Smooth muscle cell of bladder (primary cell): ENCODE measurements around the gene KRTAP10-2. TPM values are rescaled to one million over a fixed set of nuclear protein-coding genes. Genes with fewer than 3 reads are reported as not detected.

Source experiments
- total RNA-seq: library from RNA; depleted of rRNA; stranded (reverse); fragments of >200 nt; gene quantifications from 2 replicates; pipeline ENCODE4 v1.2.3, GENCODE V29; 2014

Gene KRTAP10-2, protein sequence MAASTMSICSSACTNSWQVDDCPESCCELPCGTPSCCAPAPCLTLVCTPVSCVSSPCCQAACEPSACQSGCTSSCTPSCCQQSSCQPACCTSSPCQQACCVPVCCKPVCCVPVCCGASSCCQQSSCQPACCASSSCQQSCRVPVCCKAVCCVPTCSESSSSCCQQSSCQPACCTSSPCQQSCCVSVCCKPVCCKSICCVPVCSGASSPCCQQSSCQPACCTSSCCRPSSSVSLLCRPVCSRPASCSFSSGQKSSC
- not detected in 2 replicates for total RNA-seq

GRCh38 chr21:44551340-44551961, at the start of gene KRTAP10-2:
Gene KRTAP10-2, minus strand, starts transcription at chr21:44551505. Its CDS starts 47 bp downstream, at chr21:44551458.

DNA sequence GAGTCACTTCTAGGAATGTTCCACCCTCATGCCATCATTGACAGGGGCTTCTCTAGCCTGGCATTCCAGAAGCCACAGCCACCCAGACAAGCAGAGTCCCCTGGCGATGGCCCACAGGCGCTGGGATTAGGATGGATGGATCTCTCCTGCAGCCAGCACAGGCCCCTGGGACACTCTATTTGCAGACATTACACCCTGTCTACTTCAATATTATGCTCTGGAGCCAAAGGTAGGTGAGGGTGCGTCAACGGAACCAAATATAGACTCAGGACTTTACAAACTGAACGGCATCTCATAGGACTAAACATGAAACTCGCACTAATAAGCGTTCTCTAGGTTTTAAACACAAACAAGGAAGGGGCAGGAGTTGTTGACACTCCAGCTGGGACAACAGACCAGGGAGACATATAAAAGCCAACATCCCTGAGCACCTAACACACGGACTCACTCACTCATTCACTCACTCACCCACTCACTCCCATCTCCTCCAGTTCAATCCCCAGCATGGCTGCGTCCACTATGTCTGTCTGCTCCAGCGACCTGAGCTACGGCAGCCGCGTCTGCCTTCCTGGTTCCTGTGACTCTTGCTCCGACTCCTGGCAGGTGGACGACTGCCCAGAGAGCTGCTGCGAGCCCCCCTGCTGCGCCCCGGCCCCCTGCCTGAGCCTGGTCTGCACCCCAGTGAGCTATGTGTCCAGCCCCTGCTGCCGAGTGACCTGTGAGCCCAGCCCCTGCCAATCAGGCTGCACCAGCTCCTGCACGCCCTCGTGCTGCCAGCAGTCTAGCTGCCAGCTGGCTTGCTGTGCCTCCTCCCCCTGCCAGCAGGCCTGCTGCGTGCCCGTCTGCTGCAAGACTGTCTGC, 49.0 kb upstream of the KRTAP10-2 start, which contains the start of gene KRTAP10-7:
Gene KRTAP10-7, plus strand, starts transcription at position 480 of the 861 bp plus-strand sequence. Its CDS starts 25 bp downstream, at position 505.

GRCh38 chr21:44592446-44593311, 41.4 kb upstream of the KRTAP10-2 start, which contains the start of gene KRTAP10-6:
Gene KRTAP10-6, minus strand, starts transcription at chr21:44592505. Its CDS starts 21 bp downstream, at chr21:44592484.

DNA sequence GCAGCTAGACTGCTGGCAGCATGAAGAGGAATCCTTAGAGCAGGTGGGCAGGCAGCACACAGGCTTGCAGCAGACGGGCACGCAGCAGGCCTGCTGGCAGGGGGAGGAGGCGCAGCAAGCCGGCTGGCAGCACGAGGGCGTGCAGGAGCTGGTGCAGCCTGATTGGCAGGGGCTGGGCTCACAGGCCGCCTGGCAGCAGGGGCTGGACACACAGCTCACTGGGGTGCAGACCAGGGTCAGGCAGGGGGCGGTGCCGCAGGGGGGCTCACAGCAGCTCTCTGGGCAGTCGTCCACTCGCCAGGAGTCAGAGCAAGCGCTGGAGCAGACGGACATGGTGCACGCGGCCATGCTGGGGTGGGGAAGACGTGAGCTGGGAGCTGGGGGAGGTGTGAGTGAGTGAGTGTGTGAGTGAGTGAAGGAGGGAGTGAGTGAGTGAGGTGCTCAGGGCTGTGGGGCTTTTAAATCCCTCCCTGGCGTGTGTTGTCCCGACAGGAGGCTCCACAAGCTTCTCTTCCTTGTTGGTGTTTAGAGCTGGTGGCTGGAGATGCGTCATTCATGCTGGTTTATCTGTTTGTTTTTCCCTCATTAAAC, 29.0 kb upstream of the KRTAP10-2 start, which contains the start of gene KRTAP10-5:
Gene KRTAP10-5, minus strand, starts transcription at position 374 of the 591 bp plus-strand sequence. Its CDS starts 26 bp downstream, at position 348.

DNA sequence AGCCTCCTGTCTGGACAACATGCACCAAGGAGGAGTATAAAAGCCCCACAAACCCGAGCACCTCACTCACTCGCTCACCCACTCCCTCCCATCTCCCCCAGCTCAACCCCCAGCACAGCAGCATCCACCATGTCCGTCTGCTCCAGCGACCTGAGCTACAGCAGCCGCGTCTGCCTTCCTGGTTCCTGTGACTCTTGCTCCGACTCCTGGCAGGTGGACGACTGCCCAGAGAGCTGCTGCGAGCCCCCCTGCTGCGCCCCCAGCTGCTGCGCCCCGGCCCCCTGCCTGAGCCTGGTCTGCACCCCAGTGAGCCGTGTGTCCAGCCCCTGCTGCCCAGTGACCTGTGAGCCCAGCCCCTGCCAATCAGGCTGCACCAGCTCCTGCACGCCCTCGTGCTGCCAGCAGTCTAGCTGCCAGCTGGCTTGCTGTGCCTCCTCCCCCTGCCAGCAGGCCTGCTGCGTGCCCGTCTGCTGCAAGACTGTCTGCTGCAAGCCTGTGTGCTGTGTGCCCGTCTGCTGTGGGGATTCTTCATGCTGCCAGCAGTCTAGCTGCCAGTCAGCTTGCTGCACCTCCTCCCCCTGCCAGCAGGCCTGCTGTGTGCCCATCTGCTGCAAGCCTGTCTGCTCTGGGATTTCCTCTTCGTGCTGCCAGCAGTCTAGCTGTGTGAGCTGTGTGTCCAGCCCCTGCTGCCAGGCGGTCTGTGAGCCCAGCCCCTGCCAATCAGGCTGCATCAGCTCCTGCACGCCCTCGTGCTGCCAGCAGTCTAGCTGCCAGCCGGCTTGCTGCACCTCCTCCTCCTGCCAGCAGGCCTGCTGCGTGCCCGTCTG, 22.5 kb upstream of the KRTAP10-2 start, which contains the start of gene KRTAP10-4:
Gene KRTAP10-4, plus strand, starts transcription at position 100 of the 827 bp plus-strand sequence. Its CDS starts 30 bp downstream, at position 130.

DNA sequence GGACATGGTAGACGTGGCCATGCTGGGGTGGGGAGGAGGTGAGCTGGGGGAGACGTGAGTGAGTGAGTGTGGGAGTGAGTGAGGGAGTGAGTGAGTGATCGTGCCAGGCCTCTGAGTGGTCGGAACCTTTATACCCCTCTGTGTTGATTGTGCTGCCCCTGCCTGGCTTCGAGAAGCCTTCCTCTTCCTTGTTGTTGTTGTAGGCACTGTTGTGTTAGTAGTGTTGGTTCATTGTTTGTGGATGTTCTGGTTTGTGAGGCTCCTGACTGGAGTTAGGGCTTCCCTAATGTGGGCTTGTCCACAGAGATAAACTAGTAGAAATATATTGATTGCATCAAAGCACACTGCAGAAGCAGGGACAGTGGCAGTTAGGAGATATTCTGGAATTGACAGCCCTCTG, 7.4 kb upstream of the KRTAP10-2 start, which contains the start of gene KRTAP10-3:
Gene KRTAP10-3, minus strand, starts transcription at position 101 of the 400 bp plus-strand sequence. Its CDS starts 80 bp downstream, at position 21.

DNA sequence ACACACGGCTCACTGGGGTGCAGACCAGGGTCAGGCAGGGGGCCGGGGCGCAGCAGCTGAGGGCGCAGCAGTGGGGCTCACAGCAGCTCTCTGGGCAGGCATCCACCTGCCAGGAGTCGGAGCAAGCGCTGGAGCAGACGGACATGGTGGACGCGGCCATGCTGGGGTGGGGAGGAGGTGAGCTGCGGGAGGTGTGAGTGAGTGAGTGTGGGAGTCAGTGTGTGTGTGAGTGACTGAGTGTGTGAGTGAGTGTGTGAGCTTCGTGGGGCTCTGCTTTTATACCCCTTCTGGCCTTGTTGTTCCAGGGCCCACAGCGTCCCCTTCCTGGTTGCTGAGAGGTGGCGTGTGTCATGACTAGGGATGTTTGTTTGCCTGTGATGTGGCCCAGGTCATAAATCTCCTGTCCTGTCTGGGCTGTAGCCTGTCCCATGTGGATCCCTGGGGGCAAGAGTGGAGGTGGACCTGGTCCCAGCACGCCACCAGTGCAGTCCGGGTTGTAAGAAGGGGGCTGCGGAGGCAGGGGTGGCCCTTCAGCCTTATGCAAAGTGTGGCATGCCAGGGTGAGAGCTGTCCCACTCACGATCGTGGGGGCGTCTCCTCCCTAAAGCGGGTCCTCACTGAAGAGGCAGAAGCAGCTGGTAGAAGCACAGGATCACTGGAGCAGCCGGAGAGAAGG, 11.2 kb downstream of the KRTAP10-2 start, which contains the start of gene KRTAP10-1:
Gene KRTAP10-1, minus strand, starts transcription at position 205 of the 676 bp plus-strand sequence. Its CDS starts 45 bp downstream, at position 160.

Other genes starting within 250 kb of the KRTAP10-2 start
- 9.2 and 11.7 TPM in 2 replicates for gene CFAP410, start 212.1 kb downstream of the KRTAP10-2 start, total RNA-seq
- under 0.01 TPM in 2 replicates for gene TRPM2, start 197.9 kb downstream of the KRTAP10-2 start, total RNA-seq
- under 0.01 and 0.14 TPM in 2 replicates for gene LRRC3, start 96.0 kb downstream of the KRTAP10-2 start, total RNA-seq
- not detected in 2 replicates for gene KRTAP10-1, start 11.3 kb downstream of the KRTAP10-2 start, total RNA-seq
- not detected in 2 replicates for gene KRTAP10-3, start 7.3 kb upstream of the KRTAP10-2 start, total RNA-seq
- not detected in 2 replicates for gene KRTAP10-4, start 22.2 kb upstream of the KRTAP10-2 start, total RNA-seq
- gene KRTAP10-5, start 29.1 kb upstream of the KRTAP10-2 start, total RNA-seq = not detected in 2 replicates
- not detected in 2 replicates for gene KRTAP10-6, start 41.0 kb upstream of the KRTAP10-2 start, total RNA-seq
- gene KRTAP10-7, start 49.1 kb upstream of the KRTAP10-2 start, total RNA-seq = not detected in 2 replicates
- gene KRTAP10-8, start 60.6 kb upstream of the KRTAP10-2 start, total RNA-seq = not detected in 2 replicates
- not detected in 2 replicates for gene KRTAP10-9, start 75.6 kb upstream of the KRTAP10-2 start, total RNA-seq
- gene KRTAP10-10, start 85.9 kb upstream of the KRTAP10-2 start, total RNA-seq = not detected in 2 replicates
- not detected in 2 replicates for gene KRTAP10-11, start 94.9 kb upstream of the KRTAP10-2 start, total RNA-seq
- not detected in 2 replicates for gene KRTAP12-4, start 103.2 kb upstream of the KRTAP10-2 start, total RNA-seq
- not detected in 2 replicates for gene KRTAP12-3, start 106.4 kb upstream of the KRTAP10-2 start, total RNA-seq
- not detected in 2 replicates for gene KRTAP12-2, start 115.4 kb upstream of the KRTAP10-2 start, total RNA-seq
- gene KRTAP12-1, start 130.7 kb upstream of the KRTAP10-2 start, total RNA-seq = not detected in 2 replicates
- gene KRTAP10-12, start 145.7 kb upstream of the KRTAP10-2 start, total RNA-seq = not detected in 2 replicates
- not detected in 2 replicates for gene TSPEAR, start 160.1 kb upstream of the KRTAP10-2 start, total RNA-seq